NCI-H2171 (cell line): ENCODE measurements around the gene NGFR.

Experiments
- DNase-seq: peaks from one replicate; lab custom pipeline; 2025; lab: John Stamatoyannopoulos, UW

Gene NGFR, protein sequence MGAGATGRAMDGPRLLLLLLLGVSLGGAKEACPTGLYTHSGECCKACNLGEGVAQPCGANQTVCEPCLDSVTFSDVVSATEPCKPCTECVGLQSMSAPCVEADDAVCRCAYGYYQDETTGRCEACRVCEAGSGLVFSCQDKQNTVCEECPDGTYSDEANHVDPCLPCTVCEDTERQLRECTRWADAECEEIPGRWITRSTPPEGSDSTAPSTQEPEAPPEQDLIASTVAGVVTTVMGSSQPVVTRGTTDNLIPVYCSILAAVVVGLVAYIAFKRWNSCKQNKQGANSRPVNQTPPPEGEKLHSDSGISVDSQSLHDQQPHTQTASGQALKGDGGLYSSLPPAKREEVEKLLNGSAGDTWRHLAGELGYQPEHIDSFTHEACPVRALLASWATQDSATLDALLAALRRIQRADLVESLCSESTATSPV

DNA sequence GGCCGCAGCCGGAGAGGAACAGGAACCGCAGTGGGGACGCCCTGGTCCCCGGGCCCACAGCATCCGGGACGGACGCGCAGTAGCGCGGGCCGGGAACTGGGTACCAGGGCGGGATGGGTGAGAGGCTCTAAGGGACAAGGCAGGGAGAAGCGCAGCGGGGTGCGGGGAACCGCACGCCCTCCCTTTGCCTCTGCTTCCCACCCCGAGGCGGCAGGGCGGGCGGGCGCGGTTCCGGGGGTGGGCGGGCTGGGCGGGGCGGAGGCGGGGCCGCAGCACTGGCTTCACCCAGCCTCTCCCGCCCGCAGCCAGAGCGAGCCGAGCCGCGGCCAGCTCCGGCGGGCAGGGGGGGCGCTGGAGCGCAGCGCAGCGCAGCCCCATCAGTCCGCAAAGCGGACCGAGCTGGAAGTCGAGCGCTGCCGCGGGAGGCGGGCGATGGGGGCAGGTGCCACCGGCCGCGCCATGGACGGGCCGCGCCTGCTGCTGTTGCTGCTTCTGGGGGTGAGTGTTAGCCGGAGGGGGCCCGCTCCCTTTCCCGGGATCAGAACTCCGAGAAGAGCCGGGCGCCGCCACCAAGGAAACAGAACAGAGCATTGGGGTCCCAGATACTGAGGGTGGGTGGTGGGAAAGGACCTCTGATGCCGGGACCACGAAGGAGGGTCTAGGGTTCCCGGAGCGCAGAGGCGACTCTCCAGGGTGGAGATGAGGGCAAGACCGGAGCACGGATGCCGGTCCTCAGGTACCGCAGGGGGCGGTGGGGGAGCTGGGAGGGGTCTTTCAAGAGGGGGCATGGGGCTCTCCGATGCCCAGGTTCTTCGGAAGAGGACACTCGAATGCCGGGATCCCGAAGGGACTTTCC lies at the start of gene NGFR:
Gene NGFR (plus strand): TSS at position 308 of the 856 bp plus-strand sequence. CDS start 125 bp downstream, at position 433.
- peak; percentile 52 for DNase-seq

DNA sequence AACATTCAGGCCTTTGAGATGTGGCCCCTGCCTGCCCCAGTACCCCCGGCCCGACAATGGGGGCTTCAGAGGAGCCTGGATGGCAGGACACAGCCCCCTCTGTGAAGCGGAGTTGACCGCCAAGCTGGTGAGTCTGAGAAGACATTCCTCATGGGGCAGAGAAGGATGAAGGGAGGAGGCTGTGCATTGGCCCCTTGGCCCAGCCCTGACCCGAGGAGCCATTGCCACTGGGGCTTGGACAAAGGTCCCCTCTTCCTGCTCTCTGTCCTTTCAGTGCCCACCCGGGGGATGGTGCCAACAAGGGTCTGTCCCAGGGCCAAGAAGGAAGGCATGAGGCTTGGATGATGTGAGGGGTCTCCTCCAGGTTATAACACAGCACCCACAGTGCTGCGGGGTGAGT lies 49.5 kb upstream of the NGFR start:
- DNase-seq: no peak

DNA sequence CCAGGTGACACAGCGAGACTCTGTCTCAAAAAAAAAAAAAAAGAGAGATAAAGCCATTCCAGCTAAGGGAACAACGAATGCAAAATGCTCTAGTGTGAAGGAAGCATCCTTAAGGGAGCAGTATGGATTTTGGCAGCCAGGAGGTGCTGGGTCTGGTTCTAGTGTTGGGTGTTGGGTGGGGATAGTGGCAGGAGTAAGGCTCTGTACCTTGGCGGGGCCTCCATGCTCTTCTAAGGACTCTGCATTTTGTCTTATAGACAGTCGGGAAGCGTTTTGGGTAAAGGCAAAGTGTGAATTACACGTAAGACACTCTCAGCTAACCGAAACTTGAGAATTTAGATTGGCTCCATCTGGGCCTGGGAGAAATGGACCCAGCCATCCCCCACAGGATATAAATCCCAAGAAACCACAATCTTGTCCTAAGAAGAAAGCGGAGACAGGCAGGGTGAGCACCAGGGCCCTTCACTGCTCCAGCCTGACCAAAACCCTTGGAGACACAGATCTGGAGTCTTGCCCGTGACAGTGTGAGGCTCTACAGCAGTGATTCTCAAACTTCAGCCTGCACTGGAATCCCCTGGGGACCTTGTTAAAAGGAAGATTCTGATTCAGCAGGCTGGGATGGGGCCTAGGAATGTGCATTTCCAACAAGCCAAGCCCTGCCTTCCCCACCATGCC lies 47.3 kb upstream of the NGFR start:
- DNase-seq: no peak

DNA sequence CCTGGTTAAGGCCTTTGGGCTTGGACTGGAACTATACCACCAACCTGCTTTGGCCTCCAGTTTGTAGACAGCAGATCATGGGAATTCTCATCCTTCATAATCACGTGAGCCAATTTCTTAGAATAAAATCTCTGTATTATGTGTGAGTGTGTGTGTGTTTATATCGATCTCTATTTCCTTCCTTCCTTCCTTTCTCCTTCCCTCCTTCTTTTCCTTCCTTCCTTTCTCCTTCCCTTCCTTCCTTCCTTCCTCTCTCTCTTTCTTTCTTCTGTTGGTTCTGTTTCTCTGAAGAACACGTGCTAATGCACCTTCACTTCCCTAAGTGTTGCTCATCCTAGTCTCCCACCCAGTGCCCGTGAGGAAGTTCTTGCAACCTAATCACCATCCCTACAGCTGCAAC lies 44.9 kb upstream of the NGFR start:
- DNase-seq: no peak

DNA sequence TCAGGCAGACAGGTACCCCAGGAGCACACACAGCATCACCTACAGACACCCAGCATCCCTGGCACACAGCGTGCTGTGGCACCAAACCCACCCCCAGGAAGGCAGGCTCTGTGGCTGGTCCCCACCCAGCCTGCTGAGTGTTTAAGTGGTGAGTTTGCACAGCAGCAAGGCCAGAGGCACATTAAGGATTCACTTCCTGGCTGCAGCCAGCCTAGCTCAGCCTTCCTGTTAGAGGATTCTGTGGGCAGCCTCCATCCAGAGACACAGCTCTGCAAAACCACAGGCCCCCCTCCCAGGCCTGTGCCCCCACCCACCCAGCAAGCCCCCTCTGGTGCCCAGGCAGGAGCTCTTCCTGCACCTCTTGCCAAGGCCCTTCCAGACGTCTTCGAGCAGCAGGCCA lies 44.4 kb upstream of the NGFR start:
- no peak for DNase-seq

DNA sequence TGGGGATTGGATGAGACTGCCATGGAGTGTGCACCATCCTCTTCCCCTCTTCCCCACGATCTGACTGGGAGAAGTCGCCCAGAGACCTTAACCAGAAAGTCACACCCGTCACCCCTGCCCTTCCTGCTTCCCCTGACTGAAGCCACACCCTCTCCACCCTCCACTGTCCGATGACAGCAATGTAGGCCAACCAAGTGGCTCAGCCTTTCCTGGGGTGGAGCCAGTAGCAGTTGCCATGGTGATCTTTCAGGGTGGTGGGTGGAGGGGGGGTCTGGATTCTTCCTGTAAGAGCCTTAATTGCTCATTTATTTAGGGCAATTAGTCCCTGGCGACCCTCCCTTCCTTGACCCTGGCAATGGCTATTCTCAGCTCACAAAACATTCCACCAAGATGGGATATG lies 42.9 kb upstream of the NGFR start:
- no peak for DNase-seq

DNA sequence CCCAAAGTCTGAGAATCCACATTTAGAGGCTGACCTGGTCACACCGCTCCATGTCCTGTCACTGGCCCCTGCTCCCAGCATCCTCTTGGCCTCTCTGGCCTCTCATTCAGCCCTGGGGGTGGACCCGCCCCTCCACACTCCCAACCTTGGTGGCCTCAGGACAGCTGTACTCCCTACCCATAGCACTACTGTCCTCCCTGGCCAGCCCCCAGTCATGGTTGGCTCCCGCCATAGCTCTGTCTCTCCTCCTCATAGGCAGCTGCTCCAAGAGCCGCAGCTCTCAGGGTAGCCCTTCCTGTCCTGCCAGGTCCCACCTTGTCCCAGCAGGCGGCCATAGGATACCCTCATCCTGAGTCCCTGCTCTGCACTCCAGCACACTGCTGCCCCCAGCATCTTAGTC lies 42.4 kb upstream of the NGFR start:
- DNase-seq: no peak

DNA sequence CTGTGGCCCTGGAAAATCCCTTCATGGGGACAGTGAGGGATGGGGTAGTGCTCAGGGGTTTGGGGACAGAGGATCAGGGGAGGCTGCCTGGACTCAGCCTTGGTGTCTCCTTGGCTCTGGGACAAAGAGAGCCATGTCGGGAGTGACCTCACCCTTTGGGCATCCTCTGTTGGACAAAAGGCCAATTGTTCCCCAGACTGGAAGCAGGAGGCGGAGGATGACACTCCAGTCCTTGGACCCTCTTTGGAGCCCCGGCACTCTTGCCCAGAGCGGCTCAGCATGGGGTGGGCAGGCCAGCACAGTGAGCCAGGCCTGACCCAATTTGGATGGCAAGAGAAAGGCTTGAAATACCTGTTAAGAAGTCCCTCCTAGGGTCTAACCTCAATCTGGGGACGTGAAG lies 41.0 kb upstream of the NGFR start:
- DNase-seq: no peak

DNA sequence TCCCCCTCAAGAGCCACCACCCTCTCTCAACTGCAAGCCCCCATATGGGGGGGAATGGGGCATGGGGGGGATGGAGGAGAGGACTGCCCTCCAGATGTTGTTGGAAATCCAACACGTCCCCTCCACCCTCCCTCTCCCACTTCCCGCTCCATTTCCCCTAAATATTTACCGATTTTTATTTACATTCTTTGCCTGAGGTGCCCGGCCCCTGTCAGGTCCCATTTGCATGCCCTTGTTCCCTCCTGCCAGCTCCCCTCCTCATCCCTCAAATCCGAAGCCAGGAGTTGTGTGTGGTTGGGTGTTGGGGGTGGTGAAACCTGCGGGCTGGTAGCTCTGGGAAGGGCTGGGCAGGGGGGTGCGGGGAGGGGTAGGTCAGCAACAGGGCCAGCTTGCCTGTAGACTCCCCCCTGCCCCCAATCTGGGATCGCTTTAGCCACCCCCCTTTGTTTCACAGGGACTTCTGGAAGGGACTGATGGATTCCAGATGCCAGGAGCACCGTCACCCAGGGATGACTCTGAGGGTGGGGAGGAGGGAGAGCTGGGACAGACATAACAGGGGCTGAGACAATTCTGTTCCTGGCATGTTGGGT lies 39.7 kb upstream of the NGFR start:
- DNase-seq: no peak

DNA sequence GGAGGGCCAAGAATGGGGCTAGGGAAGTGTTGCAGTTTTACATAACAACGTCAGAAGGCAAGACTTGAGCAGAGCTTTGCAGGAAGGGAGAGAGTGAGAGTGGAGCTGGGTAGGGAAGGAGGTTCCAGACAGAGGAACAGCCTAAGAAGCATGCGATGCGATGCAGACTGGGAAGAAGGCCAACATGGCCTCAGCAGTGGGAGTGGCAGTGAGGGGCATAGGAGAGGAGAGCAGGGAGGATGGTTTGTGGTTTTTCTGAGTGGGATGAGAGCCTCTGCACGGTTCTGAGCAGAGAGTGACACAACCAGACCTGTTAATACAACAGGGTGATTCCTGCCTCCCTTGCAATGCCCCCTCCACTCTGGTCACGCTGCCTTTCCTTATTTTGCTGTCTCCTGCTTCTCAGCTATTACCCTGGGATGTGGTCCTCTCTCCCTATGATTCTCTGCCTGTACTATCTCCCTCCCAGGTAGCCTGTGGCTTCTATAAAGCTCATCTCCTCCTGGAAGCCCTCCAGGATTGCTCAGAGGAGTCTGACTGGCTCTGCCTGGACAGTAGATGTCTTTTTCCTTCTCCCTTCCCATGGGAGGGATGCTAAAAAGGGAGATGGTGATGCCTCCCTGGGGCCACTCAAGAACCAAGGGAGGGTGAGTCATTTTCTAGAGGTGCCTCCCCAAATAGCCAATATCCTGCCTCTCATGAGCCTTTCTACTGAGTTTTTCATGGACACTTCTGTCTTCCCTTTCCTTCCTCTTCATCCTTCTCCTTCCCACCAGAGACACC lies 38.7 kb upstream of the NGFR start:
- DNase-seq: no peak

DNA sequence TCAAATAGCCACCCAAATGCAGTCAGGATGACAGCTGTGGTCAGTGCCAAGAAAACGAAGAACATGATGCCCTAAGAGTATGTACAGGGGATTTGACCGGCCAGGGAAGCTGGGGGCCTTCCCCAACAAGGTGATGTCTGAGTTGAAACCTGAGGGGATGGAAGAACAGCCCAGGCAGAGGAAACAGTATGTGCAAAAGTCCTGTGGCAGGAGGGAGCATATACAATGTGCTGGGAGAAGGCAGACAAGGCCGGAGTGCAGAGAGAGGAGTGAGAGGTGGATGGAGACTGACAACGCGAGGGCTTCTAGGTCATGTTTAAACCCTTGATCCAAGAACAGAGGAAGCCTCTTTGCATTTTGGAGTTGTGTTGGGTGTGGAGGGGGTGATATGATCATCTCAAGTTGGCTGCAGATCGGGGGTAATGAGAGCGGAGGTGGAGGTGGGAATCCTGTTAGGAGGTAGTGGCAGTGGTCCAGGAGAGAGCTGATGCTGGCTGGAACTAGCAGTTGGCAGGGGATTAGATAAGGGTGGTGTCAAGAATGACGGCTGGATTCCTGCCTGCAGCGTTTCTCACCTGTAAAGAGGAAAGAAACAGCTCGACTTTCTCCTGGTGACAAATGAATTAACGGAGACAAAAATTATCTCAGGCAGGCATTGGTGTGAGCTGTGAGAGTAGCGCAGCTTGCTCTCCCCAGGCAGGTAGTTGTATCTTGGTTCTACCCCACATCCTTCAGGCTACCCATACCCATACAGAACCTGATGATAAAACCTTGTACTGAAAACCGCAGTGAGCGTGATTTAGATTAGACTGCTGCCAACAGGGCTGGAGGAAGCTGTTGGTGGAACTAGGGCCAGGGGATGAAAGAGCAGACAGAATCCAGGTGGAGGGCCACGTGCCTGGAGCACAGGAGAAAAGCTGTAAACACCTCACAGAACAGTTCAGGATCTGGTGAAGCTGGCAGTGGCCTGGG lies 37.2 kb upstream of the NGFR start:
- DNase-seq: no peak

DNA sequence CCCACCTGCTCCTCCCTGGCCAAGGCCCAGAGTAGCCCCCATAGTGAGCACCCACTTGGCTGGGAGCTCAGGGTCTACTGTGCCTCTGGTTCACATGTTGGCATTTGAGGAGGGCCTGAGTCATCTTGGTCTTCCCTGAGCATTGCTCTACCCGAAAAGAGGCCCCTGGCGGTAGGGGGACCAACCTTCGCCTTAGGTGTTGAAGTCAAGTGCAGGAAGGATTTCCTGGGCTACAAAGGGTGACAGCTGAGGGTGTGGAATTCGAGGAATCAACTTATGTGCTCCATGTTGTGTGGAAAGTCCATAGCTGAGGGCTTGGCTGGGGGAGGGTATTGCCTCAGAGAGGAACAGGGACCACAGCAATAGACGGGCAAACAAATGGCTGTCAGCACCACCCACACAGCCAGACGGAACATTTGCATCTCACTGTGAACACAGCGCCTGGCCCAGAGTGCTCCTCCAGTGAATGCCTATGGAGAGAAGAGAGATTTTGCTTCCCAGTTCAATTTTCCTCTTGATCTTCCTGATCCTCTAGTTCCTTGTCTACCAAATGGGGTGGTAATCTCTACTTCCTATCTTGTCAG lies 35.6 kb upstream of the NGFR start:
- no peak for DNase-seq

DNA sequence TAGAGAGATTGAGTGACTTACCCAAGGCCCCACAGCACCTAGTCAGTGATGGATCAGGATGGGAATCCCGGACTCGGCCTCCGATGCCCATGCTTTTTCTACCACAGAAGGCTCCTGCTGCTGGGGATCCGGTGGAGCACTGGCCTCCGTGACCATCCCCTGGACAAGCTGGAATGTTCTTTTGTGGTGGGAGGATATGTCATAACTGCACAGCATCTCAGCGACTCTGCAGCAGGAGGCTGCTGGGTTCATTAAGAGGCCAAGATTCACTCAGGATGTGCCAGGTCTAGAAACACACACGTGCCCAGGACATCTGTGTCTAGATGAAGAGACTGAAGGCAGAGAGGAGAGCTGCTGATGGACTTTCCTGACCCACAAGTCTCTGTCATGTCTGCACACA lies 34.7 kb upstream of the NGFR start:
- no peak for DNase-seq

DNA sequence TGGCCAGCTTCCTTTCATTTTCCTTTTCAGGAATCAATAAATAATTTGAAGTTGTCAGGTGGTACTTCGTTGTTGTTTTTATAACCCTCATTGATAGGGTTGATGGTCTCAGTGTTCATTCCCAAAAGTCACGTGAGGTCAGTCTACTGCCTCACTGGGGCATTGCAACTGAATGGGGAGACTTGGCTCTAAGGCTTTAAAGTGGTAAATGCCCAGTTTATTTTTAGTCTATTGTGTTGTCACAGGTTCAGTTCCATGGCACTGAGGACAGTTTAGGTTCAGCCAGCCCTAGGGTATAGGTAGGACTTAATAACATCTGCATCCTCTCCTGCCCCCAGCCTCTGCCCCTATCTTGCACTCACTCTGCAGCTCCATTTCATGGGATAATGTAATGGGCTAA lies 33.5 kb upstream of the NGFR start:
- DNase-seq: no peak

DNA sequence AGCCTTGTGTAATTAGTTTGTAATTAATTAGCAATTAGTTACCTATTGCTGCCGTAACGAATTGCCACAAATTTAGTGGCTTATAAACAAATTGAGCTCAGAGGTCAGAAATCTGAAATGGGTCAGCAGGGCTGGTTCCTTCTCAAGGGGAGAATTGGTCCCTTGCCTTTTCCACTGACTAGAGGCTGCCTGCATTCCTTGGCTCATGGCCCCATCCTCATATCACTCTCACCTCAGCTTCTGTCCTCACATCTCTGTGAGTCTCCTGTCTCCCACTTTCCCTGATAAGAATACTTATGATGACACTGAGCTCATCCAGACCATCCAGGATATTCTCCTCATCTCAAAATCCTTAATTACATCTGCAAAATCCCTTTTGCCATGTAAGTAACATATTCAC lies 31.0 kb upstream of the NGFR start:
- no peak for DNase-seq

DNA sequence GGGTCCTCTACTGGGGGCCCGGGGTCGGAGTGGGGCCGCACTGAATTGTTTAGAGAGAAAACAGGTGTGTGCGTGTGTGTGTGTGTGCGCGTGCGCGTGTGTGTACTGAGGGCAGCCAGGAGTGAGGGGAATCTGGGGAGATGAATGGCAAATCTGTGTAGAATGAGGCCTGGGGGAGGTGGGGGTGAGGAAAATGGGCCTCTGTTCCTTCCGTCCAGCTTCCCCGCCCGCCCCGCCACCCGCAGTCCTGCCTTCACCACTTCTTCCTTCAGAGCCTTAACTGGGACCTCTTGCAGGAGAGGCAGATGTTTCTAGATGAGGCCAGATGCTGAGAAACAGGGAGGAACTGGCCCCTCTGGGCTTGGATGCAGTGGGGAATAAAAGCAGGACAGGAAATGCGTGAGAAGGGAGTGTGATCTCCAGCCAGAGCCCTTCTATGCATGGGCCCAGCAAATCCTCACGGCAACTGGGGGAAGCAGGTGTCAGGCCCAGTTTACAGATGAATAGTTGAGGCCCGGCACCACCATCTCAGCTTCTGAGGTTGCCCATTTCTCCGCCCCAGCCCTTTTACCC lies 29.7 kb upstream of the NGFR start:
- DNase-seq: no peak

DNA sequence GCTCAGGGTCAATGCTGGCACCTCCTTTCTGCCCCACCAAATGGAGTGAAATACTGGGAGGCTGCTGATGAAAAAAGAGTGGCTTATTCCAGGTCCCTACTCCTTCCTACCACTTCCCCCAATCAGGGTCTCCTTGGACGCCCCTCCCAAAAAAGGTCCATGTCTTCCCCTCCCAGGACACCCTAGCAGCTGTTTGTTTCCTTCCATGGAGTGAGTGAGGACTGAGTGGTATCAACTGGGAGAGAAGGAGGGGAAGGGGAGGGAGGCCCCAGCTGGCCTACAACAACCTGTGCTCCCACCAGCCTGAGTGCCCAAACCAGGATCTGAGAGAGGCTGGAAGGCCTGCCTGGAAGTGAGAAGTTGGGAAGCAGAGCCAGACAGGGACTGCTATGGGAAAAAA lies 28.7 kb upstream of the NGFR start:
- no peak for DNase-seq

DNA sequence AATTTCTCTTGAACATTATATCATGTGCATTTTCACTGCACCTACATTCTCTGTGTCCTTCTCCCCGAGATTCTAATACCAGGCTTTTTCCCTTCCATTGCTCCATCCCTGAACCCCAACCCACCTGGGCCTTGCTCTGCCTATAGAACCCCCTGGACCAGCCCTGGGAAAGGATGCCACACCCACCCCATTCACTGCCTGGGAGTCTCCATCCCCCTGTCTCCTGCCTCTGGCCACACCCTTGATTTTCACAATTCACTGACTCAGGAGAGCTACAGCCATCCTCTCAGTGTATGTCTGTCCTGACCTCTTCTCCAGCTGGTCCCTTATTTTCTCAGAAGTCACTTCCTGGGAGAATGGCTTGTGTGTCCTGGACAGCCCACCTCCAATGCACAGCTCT lies 27.9 kb upstream of the NGFR start:
- no peak for DNase-seq

DNA sequence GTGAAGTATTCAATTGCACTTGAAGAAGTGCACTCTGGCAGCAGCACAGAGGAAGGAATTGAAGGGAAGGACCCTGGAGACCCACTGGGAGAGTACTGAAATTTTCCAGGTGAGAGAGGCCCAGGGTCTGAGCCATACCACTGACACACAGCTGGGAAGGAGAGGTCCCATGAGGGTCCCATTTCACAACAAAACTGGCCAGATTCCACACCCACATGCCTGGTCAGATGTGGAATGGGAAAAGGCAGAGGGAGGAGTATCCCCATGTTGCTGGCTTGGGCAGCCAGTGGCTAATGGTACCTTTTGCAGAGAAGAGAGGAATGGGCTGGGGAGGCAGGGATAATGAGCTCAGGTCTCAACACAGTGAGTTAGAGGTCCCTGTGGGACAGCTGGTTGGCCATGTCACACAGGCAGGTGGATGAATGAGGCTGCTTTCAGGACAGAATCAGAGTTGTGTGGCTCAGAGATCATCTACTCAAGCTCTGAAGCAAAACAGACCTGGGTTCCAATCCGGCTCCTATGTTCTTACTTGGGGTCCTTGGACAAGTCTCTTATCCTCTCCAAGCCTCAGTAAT lies 26.2 kb upstream of the NGFR start:
- no peak for DNase-seq
